ENCODE data around the gene EP400.

GRCh38 chr12:132027636-132028035 lies 77.9 kb downstream of the EP400 start:
- TF ChIP-seq GATA2 (IDR thresholded peaks at IDR 0.05; ENCODE audit: low read depth, low read length), result no peak
- TF ChIP-seq GATA3 (IDR thresholded peaks at IDR 0.05; ENCODE audit: low read depth, low read length), result no peak

All from SH-SY5Y (cell line).